GM12865 (cell line): ENCODE data around the gene CTPS2.
A peak's percentile ranks its signal among the peaks of the same experiment; 100 is the strongest.

ENCODE experiments used
- DNase-seq: peaks from one replicate; pipeline ENCODE4 v3.0.0; 2010; ENCODE audit warnings: low read depth
- H3K4me3 ChIP-seq: 2 replicates; pipeline ENCODE4 v1.5.1; 2011; ENCODE audit warnings: mild to moderate bottlenecking, low read depth, low read length, control low read depth
- TF ChIP-seq, protein P1 (sequence below): IDR thresholded peaks from 2 replicates; pipeline ENCODE4 v1.5.1; 2011; ENCODE audit warnings: low read length, control low read depth, low read depth, inconsistent platforms; ENCODE audit not compliant: insufficient read depth; ENCODE audit errors: missing control alignments

CTPS2 gene

DNA sequence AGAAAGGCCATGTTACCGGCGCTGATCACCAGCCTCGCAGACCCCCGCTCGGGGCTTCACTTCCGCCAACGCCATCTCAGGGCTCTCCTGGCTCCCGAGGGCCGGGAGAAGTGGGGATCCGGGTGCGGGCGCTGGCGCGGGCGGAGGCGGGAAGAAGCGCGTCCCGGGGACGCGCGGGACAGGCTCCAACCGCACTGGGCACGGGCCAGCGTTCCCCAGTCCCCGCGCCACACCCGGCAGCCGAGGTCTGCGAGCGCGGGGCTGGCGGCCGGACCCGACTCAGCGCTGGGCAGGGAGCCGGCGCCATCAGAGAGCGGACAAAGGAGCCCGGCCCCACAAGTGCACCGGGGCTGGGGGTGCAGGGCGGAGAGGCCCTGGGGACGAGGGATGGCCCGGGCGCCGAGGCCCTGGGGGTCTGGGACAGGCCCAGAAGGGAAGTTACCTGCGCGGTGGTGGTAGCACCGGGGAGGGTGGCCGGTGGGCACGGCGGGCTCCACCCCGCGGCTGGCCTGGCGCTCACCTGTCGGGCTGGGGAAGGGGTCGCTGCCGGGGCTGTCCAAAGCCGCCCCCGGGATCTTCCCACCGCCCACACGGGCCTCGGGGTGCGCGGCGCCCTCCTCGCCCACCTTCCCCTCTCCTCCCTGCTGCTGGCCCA, 449 bp downstream of the CTPS2 start:
- TF ChIP-seq, protein P1, sequence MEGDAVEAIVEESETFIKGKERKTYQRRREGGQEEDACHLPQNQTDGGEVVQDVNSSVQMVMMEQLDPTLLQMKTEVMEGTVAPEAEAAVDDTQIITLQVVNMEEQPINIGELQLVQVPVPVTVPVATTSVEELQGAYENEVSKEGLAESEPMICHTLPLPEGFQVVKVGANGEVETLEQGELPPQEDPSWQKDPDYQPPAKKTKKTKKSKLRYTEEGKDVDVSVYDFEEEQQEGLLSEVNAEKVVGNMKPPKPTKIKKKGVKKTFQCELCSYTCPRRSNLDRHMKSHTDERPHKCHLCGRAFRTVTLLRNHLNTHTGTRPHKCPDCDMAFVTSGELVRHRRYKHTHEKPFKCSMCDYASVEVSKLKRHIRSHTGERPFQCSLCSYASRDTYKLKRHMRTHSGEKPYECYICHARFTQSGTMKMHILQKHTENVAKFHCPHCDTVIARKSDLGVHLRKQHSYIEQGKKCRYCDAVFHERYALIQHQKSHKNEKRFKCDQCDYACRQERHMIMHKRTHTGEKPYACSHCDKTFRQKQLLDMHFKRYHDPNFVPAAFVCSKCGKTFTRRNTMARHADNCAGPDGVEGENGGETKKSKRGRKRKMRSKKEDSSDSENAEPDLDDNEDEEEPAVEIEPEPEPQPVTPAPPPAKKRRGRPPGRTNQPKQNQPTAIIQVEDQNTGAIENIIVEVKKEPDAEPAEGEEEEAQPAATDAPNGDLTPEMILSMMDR: no peak
- DNase-seq: peak; percentile 12
- peak overlapping the region; percentile 68 for H3K4me3 ChIP-seq

DNA sequence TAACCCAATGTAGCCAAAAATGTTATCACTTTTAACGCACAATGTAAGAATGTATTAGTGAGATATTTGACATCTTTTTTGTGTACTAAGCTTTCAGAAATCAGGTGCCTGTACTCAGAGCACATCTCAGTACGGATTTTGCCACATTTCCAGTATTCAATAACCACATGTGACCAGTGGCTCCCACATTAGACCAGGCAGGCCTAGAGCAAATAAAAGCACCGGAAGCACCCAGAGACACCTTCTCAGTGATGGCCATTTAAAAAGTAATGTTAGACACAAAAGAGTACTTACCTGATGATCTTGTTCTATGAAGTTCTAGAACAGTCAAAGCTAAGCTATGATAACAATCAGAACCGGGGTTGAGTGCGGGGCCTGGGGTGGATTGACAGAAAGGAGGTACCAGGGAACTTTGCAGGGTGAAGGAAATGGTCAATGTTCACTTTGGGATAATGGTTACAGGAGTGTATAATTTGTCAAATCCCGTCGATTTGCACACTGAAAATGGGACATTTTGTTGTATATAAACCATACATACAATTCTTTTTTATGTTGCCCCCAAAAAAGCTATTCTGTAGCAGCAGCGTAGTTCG, 1.2 kb downstream of the CTPS2 start:
- peak; percentile 40 for DNase-seq
- H3K4me3 ChIP-seq: peak overlapping the region; percentile 68
- TF ChIP-seq, protein P1: no peak

GRCh38 chrX:16708016-16708415, 4.5 kb downstream of the CTPS2 start:
- TF ChIP-seq, protein P1: no peak
- no peak for DNase-seq
- no peak overlapping the region for H3K4me3 ChIP-seq

- no peak overlapping the region for H3K4me3 ChIP-seq
- no peak for DNase-seq
- TF ChIP-seq, protein P1: no peak
Observed at GRCh38 chrX:16705370-16705769, 7.1 kb downstream of the CTPS2 start.

DNA sequence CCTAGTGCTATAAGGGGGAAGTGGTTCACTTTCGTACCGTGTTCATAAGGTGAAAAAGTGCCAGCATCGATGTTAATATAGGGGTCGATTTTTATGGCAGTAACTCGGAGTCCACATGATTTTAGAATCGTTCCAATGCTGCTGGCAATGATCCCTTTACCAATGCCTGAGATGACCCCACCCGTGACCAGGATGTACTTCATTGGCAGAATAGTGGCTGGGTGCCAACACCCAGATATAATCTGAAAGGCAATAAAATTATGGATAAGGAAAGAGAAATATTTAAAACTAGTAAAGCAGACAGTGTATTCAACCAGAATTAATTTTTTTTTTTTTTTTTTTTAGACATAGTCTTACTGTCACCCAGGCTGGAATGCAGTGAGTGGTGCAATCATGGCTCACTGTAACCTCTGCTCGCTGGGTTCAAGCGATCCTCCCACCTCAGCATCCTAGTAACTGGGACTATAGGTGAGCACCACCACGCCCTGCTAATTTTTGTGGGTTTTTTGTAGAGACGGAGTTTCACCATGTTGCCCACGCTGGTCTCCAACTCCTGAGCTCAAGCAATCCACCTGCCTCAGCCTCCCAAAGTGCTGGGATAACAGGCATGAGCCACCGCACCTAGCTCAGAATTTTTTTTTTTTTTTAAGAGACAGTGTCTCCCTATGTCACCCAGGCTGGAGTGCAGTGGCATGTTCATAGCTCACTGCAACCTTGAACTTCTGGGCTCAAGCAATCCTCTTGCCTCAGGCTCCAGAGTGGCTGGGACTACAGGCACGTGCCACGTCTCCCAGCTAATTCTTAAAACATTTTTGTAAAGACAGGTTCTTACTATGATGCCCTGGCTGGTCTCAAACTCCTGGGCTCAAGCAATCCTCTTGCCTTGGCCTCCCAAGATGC, 9.5 kb downstream of the CTPS2 start:
- TF ChIP-seq, protein P1: no peak
- no peak overlapping the region for H3K4me3 ChIP-seq
- no peak for DNase-seq

DNA sequence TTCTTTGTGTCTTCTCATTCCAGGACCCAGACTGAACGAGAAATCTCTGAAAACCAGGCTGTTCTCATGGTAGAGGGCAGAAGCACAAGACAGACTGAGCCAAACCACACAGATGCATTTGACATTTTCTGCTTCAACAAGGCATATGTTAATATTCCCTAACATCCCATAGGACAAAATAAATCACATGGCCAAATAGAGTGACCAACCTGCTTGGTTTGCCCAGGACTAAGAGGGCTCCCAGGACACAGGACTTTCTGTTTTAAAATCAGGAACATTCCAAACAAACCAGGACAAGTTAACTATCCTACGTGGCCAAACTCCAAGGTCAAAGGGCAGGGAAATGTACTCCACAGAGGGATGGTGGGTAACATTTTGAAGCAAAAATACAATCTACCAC, 11.7 kb downstream of the CTPS2 start:
- no peak overlapping the region for H3K4me3 ChIP-seq
- TF ChIP-seq, protein P1: no peak
- no peak for DNase-seq
